GM12874 (cell line): ENCODE results near the gene NUP107.

ENCODE experiments used
- CTCF ChIP-seq: IDR thresholded peaks from 2 replicates; pipeline ENCODE4 v1.5.1; 2011; ENCODE audit warnings: low read depth, mild to moderate bottlenecking, control low read depth, low read length, moderate library complexity; ENCODE audit not compliant: insufficient read depth

NUP107 gene

GRCh38 chr12:68686595-68687521, at the start of gene NUP107:
TSS of gene NUP107 (plus strand) at chr12:68686978. CDS start at chr12:68687066, 88 bp downstream.
- TF ChIP-seq CTCF: no peak

GRCh38 chr12:68638171-68638570, 48.6 kb upstream of the NUP107 start:
- no peak for TF ChIP-seq CTCF

- TF ChIP-seq CTCF: no peak
These were observed 47.9 kb upstream of the NUP107 start for GRCh38 chr12:68638721-68639395.

GRCh38 chr12:68639396-68639767, 47.4 kb upstream of the NUP107 start:
- no peak for TF ChIP-seq CTCF

- TF ChIP-seq CTCF: no peak
These were observed 45.6 kb upstream of the NUP107 start for GRCh38 chr12:68641138-68641537.

- no peak for TF ChIP-seq CTCF
These were observed 40.3 kb upstream of the NUP107 start for GRCh38 chr12:68646484-68646883.

GRCh38 chr12:68647507-68647906, 39.3 kb upstream of the NUP107 start:
- no peak for TF ChIP-seq CTCF
